Measurements from ENCODE around the gene CEP112. TPM values are rescaled to one million over a fixed set of nuclear protein-coding genes. Genes with fewer than 3 reads are reported as not detected.

The CEP112 gene
- total RNA-seq, 1 donor from 2014 or later, result 13.9 TPM

DNA sequence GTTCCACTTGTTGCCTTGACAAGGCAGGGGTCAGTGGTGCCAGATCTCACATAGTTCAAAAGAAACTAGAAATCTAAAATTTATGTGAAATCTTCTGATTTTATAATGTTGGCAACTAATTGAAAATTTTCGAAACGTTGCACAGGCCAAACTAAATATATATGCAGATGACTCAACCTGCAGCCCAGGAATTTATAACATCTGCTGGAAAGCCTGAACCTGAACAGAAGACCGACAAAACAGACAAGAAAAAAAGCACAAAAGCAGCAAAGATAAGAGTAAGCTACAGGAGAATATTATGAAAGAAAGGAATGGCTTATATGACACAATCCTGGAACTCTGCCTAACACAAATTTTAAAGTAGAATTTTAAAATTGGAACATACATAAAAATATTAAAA is 207.6 kb downstream of the CEP112 start:
- Histone ChIP-seq H3K9me3 (ENCODE audit: insufficient read depth, low read depth, low read length) (no peaks in the 10 kb centered on the region), H4K20me1 (ENCODE audit: insufficient read depth, low read length) (no peaks in the 10 kb centered on the region), H3K4me2 (ENCODE audit: low read length) (no peak overlapping the region), H3K27ac (ENCODE audit: low read depth, low read length) (no peak overlapping the region), H3K36me3 (ENCODE audit: insufficient read depth, low read length) (no peaks in the 10 kb centered on the region), H3K4me1 (ENCODE audit: insufficient read depth, low read length) (no peaks in the 10 kb centered on the region), H3K27me3 (ENCODE audit: insufficient read depth, low read length) (no peaks in the 10 kb centered on the region), H2AFZ (ENCODE audit: low read depth, low read length) (no peak overlapping the region), H3K79me2 (ENCODE audit: insufficient read depth, low read length) (no peaks in the 10 kb centered on the region), H3K4me3 (ENCODE audit: insufficient read depth, low read depth, low read length) (no peak overlapping the region), H3K9ac (ENCODE audit: low read length) (no peak overlapping the region)
- no peak for TF ChIP-seq EZH2 (IDR thresholded peaks at IDR 0.05; ENCODE audit: insufficient read depth, low read length)
- TF ChIP-seq, protein P1, sequence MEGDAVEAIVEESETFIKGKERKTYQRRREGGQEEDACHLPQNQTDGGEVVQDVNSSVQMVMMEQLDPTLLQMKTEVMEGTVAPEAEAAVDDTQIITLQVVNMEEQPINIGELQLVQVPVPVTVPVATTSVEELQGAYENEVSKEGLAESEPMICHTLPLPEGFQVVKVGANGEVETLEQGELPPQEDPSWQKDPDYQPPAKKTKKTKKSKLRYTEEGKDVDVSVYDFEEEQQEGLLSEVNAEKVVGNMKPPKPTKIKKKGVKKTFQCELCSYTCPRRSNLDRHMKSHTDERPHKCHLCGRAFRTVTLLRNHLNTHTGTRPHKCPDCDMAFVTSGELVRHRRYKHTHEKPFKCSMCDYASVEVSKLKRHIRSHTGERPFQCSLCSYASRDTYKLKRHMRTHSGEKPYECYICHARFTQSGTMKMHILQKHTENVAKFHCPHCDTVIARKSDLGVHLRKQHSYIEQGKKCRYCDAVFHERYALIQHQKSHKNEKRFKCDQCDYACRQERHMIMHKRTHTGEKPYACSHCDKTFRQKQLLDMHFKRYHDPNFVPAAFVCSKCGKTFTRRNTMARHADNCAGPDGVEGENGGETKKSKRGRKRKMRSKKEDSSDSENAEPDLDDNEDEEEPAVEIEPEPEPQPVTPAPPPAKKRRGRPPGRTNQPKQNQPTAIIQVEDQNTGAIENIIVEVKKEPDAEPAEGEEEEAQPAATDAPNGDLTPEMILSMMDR (IDR thresholded peaks at IDR 0.05; ENCODE audit: insufficient read depth, low read depth, low read length), result no peak
- H3K4me3 Mint-ChIP-seq (ENCODE audit: unreplicated experiment), result no peak overlapping the region
- peaks cover 2% of the 10 kb centered on the region for H3K36me3 Mint-ChIP-seq (ENCODE audit: low read depth, unreplicated experiment)
- H3K4me1 Mint-ChIP-seq (ENCODE audit: low read depth, unreplicated experiment), result no peaks in the 10 kb centered on the region
- H3K27ac Mint-ChIP-seq (ENCODE audit: unreplicated experiment), result no peak overlapping the region
- no peaks in the 10 kb centered on the region for H3K27me3 Mint-ChIP-seq (ENCODE audit: low read depth, unreplicated experiment)
- FAIRE-seq, result no peak
- peak; percentile 51 for DNase-seq (ENCODE audit: low read depth)
- peaks cover 6% of the 10 kb centered on the region for H3K9me3 Mint-ChIP-seq (ENCODE audit: unreplicated experiment)

DNA sequence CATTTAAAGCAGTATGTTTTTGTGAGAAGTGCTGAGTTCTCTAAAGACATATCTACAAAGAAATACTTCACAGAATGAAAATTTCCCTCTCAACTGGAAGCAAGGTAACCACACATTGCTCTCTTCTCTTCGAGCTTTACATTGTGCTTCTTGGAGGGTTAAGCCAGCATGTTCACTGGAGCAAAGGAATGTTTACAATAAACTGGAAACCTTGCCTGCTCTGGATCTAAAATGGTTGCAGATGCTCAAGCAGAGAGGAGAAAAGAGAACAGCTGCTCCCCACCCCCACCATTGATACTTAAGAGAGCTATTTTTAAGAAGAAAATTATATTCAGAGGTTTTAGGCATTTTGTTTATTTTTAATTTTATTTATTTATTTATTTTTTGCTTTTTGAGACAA is 213.1 kb downstream of the CEP112 start:
- no peaks in the 10 kb centered on the region for H3K27me3 Mint-ChIP-seq (ENCODE audit: low read depth, unreplicated experiment)
- H3K36me3 Mint-ChIP-seq (ENCODE audit: low read depth, unreplicated experiment), result peaks cover 2% of the 10 kb centered on the region
- Histone ChIP-seq H3K9ac (ENCODE audit: low read length) (no peak overlapping the region), H3K9me3 (ENCODE audit: insufficient read depth, low read depth, low read length) (no peaks in the 10 kb centered on the region), H3K4me2 (ENCODE audit: low read length) (no peak overlapping the region), H3K4me1 (ENCODE audit: insufficient read depth, low read length) (no peaks in the 10 kb centered on the region), H4K20me1 (ENCODE audit: insufficient read depth, low read length) (no peaks in the 10 kb centered on the region), H3K27me3 (ENCODE audit: insufficient read depth, low read length) (no peaks in the 10 kb centered on the region), H3K4me3 (ENCODE audit: insufficient read depth, low read depth, low read length) (no peak overlapping the region), H3K27ac (ENCODE audit: low read depth, low read length) (no peak overlapping the region), H3K36me3 (ENCODE audit: insufficient read depth, low read length) (no peaks in the 10 kb centered on the region), H2AFZ (ENCODE audit: low read depth, low read length) (no peak overlapping the region), H3K79me2 (ENCODE audit: insufficient read depth, low read length) (no peaks in the 10 kb centered on the region)
- H3K27ac Mint-ChIP-seq (ENCODE audit: unreplicated experiment), result no peak overlapping the region
- TF ChIP-seq, protein P1 (IDR thresholded peaks at IDR 0.05; ENCODE audit: insufficient read depth, low read depth, low read length), result no peak
- no peak for TF ChIP-seq EZH2 (IDR thresholded peaks at IDR 0.05; ENCODE audit: insufficient read depth, low read length)
- H3K9me3 Mint-ChIP-seq (ENCODE audit: unreplicated experiment), result peaks cover 1% of the 10 kb centered on the region
- H3K4me3 Mint-ChIP-seq (ENCODE audit: unreplicated experiment), result no peak overlapping the region
- DNase-seq (ENCODE audit: low read depth) (no peak), FAIRE-seq (no peak)
- no peaks in the 10 kb centered on the region for H3K4me1 Mint-ChIP-seq (ENCODE audit: low read depth, unreplicated experiment)

DNA sequence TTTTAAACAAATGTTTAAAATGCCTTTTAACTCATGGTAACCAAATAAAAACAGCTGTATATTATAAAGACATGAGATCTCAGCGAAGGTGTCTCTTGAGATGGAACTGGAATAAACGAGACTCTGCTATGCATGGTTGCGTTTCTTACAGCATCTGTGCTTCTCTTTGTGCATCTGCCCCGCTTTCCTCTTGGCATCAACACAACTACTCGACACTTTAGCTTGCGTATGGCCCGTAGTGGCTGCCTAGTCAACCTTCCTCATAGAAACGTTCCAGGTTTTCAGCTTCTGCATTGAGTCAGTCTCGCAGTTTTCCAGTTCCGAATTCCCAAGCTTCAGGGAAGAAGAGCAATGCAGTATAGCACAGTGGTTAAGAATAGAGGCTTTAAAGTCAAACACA is 214.9 kb downstream of the CEP112 start:
- peaks cover 1% of the 10 kb centered on the region for H3K9me3 Mint-ChIP-seq (ENCODE audit: unreplicated experiment)
- H3K36me3 ChIP-seq (ENCODE audit: insufficient read depth, low read length), result no peaks in the 10 kb centered on the region
- H3K9me3 ChIP-seq (ENCODE audit: insufficient read depth, low read depth, low read length), result no peaks in the 10 kb centered on the region
- no peak overlapping the region for H2AFZ ChIP-seq (ENCODE audit: low read depth, low read length)
- no peaks in the 10 kb centered on the region for H3K79me2 ChIP-seq (ENCODE audit: insufficient read depth, low read length)
- H3K27me3 Mint-ChIP-seq (ENCODE audit: low read depth, unreplicated experiment), result no peaks in the 10 kb centered on the region
- TF ChIP-seq, protein P1 (IDR thresholded peaks at IDR 0.05; ENCODE audit: insufficient read depth, low read depth, low read length), result no peak
- TF ChIP-seq EZH2 (IDR thresholded peaks at IDR 0.05; ENCODE audit: insufficient read depth, low read length), result no peak
- H4K20me1 ChIP-seq (ENCODE audit: insufficient read depth, low read length), result no peaks in the 10 kb centered on the region
- DNase-seq (ENCODE audit: low read depth) (no peak), FAIRE-seq (no peak)
- no peak overlapping the region for H3K27ac ChIP-seq (ENCODE audit: low read depth, low read length)
- no peak overlapping the region for H3K4me3 Mint-ChIP-seq (ENCODE audit: unreplicated experiment)
- H3K4me1 ChIP-seq (ENCODE audit: insufficient read depth, low read length), result no peaks in the 10 kb centered on the region
- H3K4me1 Mint-ChIP-seq (ENCODE audit: low read depth, unreplicated experiment), result no peaks in the 10 kb centered on the region
- H3K27me3 ChIP-seq (ENCODE audit: insufficient read depth, low read length), result no peaks in the 10 kb centered on the region
- no peak overlapping the region for H3K4me3 ChIP-seq (ENCODE audit: insufficient read depth, low read depth, low read length)
- H3K36me3 Mint-ChIP-seq (ENCODE audit: low read depth, unreplicated experiment), result peaks cover 2% of the 10 kb centered on the region
- no peak overlapping the region for H3K9ac ChIP-seq (ENCODE audit: low read length)
- no peak overlapping the region for H3K27ac Mint-ChIP-seq (ENCODE audit: unreplicated experiment)
- H3K4me2 ChIP-seq (ENCODE audit: low read length), result no peak overlapping the region

Data from astrocyte (in vitro differentiated cells and primary cell).